Hindlimb muscle (tissue), 1 donor: Measurements from ENCODE around the gene TMEM98. TPM values are rescaled to one million over a fixed set of nuclear protein-coding genes. Genes with fewer than 3 reads are reported as not detected.
"Not testable (repeated sequence)": the region's sequence is repeated elsewhere in the genome, so short reads cannot be mapped to it uniquely, and the experiment has no call there.

Experiments
- DNase-seq: peaks from one replicate; pipeline ENCODE4 v3.0.0-alpha.2; 2013
- polyA plus RNA-seq: library from polyadenylated mRNA; unstranded; fragments of 120-200 nt; gene quantifications from one replicate; pipeline ENCODE4 v1.2.1, GENCODE V29; 2013; ENCODE audit not compliant: insufficient read length

TMEM98 gene, protein sequence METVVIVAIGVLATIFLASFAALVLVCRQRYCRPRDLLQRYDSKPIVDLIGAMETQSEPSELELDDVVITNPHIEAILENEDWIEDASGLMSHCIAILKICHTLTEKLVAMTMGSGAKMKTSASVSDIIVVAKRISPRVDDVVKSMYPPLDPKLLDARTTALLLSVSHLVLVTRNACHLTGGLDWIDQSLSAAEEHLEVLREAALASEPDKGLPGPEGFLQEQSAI
- polyA plus RNA-seq = 35.2 TPM

DNA sequence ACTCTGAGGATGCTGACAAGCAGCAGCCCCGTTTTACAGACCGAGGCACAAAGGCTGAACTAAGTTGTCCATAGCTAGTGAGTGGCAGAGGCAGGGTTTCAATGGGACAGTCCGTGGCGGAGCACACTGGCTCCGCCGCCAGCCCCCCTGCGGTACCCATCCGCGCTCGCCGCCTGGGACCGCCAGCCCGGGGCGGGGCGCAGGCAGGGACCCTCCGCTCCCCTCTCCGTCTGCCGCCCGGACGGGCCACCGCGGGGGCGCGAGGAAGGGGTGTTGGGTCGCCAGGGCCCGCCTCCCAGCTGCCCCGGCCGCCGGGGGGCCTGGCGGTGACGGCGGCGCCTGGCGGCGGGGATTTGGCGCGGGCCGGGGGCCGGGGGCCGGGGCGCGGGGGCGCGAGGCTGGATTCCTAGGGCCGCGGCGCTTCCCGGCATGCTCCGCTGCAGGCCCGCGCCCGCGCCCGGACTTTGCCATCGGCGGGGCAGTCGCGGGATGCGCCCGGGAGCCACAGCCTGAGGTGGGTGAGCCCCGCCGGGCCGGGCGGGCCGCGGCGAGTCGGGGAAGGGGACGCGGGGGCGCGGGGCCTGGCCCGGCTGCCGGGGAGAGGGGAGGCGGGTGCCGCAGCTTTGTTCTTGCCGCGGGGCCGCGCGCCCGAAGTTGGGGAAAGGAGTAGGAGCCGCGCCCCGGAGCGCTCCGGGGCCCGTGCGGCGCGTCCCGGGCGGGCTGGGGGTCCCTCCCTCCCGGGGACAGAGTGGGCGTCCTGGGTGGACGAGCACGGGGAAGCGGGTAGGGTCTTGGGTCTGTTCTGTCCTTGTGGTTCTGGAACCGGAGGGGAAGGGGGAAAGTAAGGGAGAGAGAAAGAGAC lies at the start of gene TMEM98:
TSS of gene TMEM98 (plus strand) at position 430 of the 862 bp plus-strand sequence. CDS start 3,376 bp downstream, outside the sequence.
- peak; percentile 51 for DNase-seq

DNA sequence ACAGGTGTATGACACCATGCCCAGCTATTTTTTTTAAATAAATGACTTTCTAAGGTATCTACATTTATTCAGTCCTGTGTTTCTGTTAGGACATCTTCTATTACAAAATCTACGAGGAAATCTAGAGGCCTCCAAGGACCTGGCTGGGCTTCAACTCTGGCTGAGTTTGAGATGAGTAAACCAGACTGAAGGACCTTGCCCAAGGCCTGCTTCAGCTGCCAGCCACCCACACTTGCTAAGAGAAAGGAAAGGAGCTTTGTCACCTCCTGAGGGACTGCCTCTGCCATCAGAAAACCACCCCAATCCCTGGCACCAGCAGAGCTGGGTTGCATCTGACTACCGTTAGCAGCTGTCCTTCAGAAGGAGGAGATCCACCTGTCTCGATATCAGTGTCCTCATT lies 49.7 kb upstream of the TMEM98 start:
- DNase-seq = no peak

DNA sequence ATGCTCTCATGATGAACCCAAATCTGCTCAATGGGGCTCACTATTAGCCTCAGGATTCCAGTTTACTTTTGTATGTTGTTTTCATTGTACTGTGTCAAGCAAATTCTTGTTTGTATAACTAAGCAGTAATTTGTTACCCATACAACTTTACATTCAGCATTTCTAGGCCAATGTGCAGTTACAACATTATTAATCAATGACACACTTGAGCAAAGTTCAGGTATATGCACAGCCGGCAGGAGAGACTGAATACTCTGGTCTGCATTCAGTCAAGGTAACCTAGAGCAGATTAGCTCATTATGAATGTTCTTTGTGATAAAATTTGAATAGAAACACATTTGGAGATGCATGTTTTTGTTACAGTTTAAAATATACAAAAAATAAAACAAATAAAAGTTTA lies 48.8 kb upstream of the TMEM98 start:
- DNase-seq = no peak

DNA sequence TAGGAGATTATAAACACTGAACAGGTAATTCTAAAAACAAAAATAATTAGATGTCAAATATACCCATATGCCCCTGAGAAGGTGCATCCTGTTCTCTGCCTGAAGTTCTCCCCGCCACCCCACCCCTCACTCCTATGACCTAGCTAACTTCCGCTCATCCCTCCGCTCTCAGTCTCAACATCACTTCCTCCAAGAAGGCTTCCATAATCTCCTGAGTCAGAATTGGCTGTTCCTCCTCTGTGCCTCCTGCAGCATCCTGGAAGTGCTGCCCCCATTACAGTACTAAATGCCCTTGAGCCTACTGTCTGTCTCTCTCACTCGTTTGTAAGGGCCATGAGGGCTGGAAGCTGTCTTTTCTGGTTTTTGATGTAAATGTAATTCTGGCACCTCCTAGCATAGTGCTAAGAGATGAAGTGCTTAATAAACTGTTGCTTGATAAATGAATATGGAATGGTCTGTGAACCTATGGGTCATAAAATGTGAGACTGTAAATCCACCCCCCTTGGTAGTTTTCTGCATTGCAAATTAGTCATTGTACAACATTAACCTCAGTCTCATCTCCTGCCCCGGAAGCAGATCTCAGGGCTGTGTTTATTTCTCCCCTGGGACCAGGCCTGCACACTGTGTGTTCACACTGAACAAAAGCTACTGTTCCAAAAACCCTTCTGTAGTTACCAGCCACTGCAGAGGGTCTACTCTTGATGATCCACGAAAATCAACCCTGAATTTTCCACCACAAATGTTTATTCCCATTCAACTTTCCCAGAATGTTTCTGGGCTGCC lies 47.1 kb upstream of the TMEM98 start:
- no peak for DNase-seq

DNA sequence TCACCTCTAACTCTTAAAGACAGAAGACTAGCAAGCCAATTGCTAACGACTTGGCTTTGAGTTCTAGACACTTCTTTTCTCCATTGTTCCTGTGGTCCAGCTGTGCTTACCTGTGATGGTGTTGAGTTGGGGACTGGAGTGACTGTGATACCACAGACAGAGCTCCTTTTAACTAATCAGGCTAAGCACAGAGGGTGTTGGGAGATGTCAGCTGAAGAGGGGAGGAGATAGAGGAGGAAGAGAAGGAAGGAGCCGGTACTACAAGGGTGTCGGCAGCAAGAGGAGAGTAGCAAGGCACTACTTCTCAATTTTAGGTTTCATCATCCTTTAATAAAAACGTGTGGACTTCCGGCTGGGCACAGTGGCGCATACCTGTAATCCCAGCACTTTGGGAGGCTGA lies 45.9 kb upstream of the TMEM98 start:
- no peak for DNase-seq

DNA sequence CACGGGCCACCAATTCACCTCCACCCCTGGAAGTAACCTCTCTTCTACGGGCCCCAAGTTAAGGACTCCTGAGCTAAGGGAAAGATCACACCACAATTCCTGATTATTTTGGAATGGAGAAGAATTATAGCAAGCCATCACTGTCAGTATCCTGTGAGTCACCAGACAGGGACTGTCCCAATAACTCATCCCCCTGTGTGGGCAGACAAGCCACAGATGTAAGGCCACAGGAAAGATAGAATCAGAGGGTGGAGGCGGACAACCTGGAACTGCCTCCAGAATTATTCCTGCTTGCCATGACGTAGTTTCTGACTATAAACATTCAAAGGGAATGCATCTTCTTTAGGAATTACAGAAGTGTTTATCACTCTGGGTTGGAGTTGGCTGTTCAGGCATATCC lies 45.2 kb upstream of the TMEM98 start:
- no peak for DNase-seq

DNA sequence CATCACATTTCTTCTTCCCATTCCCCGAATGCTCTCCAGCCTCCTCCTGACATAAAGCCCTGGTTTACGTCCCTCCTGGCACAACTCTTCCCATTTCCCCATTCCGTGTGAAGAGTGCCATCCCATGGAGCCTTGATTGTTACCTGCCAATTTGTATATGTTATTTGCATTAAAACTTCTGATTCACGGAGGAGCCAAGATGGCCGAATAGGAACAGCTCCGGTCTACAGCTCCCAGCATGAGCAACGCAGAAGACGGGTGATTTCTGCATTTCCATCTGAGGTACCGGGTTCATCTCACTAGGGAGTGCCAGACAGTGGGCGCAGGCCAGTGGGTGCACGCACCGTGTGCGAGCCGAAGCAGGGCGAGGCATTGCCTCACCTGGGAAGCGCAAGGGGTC lies 41.0 kb upstream of the TMEM98 start:
- DNase-seq = not testable (repeated sequence)

DNA sequence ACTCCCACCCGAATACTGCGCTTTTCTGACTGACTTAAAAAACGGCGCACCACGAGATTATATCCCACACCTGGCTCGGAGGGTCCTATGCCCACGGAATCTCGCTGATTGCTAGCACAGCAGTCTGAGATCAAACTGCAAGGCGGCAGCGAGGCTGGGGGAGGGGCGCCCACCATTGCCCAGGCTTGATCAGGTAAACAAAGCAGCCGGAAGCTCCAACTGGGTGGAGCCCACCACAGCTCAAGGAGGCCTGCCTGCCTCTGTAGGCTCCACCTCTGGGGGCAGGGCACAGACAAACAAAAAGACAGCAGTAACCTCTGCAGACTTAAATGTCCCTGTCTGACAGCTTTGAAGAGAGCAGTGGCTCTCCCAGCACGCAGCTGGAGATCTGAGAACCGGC lies 40.5 kb upstream of the TMEM98 start:
- DNase-seq = not testable (repeated sequence)

DNA sequence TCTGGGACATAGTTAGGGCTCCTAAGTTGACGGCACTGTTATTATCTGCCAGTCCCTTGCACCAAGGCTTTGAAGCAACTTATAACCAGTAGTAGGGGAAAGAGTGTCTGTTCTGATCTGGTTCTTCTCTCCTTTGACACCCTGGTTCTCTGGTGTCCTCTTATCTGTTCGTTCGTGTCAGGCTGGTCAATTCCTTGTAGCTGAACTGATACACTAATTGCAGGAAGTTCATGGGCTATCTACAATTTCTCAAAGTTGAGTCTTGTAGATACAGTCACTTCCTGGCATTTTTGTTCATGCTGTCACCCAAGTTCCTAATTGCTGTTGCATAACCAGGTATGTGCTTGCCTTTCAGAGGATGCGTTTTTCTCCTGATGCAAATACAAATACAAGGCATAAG lies 33.7 kb upstream of the TMEM98 start:
- no peak for DNase-seq

DNA sequence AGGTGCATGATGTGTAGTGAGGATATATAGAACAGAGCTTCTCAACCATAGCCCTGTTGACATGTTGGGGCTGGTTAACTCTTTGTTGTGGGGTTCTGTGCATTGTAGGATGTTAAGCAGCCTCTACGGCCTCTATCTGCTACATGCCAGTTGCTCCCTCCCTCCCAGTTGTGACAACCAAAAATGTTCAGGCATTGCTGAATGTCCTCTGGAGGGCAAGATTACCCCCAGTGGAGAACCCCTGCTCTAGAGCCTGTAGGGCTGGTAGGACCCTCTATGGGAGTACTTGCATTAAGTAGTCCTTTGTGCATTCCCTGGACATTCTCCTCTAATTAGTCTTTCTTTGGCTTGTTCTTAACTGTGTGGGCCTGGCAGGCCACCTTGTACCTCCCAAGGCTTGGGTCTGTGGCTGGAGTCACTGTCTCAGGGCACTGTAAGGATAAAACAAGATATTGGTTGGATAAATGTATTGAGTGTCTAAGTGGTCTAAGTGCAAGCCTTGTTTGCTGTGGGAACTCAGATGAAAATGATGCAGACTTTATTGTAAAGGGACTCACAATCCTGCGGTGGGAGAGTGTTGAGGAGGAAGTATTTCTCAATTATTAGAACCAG lies 31.2 kb upstream of the TMEM98 start:
- no peak for DNase-seq

DNA sequence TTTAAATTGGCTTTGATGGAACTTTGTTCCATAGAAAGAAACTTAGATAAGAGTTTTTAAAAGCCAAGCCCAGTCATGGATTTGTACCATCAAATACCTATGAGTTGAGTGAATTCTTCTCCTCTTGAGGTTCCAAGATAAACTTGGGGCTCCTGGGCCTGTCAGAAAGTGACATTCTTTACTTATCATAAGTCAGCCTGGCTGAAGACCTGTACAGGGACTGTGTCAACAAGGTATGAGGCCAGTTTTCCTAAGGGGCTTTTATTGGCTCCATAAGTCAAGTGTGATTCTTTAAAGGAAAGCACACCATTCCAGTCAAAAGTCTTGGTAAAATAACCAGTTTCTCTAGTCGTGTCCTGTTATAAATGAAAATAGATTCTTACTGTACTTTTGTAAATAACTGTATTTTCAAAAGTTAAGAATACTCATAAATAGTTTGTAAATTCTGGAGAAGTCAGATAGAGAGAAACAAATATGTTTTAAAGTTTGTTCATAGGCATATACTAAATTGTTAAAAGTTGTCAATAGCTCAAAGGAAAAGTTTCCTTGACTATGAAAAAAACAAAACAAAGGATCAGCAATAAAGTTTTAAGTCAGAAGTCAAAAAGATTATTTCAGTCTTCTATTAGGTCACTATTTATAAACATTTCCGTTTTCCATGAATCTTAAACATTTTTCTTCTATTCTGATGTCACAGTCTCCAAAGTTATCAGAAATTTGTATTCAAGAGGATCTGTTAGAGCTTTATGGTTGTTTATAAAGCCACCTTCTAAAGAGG lies 28.5 kb upstream of the TMEM98 start:
- DNase-seq = no peak

DNA sequence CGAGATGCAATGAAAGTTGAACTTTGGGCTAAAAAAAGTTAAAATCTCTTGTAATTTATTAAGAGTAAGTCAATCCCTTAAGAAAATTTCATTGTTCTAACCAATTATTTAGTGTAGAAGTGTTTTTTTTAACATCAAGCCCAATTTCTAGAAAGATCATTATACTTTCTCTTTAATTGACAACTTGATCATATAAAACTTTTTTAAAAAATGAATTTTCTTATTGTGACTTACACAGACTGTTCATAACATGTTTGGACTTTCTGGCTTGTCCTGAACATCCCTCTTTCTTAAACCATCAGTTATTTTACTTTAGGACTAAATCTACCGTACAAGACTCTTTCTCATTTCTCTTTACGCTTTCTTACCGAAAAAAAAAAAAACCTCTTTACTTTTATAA lies 26.2 kb upstream of the TMEM98 start:
- DNase-seq = no peak

DNA sequence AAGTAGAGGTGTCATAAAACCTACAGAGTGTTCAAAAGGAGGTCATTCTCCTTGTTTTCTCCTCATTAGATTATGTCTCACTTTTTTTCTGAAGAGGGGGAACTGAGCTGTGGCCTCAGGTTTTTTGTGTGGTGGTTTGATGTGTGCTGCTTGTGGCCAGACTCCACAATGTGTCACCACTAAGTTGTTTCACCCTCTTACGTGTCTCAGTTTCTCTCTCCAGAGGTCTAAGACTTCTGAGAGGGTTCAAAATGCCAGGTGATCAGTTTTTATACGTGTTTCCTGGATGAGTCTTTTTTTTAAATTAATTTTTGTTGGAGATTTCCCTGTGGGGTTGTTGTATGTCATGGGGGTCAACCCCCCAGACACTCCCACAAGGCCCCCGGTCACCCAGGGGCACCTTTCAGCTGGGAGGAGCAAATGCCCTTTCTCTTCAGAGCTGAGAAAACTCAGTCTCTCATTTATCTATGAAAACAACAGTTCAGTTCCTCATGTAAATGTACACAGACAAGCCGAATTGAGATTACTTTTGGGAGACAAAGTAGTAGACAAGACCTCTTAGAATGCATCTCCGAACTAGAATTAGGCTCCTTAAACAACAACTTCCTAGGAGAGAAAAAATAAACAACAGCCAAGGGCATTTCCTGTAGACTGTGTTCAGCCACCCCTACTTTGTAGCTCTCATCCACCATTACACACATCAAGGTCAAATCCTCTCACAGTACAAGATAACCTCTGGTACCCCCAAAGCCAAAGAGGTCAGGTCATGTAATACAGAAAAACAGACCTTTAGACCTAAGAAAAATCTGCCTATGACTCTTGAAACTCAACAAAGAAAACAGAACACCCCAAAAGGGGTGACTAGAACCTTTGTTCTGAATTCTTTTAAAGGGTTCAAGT lies 23.9 kb upstream of the TMEM98 start:
- no peak for DNase-seq

DNA sequence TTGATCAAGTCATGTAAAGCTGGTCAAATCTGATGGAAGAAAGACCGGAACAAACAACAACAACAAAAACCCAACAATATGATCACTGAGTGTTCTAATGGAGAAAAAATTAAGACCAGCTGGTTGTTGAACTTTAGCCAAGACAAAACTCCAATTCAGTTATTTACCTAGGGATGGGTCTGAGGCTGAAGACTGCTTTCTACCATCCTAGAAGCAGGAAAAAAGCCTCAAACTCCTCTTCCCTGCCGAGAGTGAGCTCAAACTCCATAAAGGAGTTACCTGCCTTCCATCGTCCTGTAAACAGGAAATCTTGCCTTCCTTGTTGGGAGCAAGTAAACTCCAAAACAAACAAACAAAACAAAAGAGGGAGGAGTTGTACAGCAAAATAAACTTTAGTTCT lies 23.1 kb upstream of the TMEM98 start:
- no peak for DNase-seq

DNA sequence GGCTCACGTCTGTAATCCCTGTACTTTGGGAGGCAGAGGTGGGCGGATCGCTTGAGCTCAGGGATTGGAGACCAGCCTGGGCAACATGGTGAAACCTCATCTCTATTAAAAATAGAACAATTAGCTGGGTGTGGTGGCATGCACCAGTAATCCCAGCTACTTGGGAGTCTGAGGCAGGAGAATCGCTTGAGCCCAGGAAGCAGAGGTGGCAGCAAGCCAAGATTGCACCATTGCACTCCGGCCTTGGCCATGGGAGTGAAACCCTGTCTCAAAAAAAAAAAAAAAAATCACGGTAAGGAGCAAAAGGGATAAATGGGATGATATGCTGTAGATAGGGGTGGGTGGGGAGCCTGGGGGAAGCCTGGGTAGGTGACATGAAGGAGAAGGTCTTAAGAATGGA lies 20.4 kb upstream of the TMEM98 start:
- DNase-seq = no peak

DNA sequence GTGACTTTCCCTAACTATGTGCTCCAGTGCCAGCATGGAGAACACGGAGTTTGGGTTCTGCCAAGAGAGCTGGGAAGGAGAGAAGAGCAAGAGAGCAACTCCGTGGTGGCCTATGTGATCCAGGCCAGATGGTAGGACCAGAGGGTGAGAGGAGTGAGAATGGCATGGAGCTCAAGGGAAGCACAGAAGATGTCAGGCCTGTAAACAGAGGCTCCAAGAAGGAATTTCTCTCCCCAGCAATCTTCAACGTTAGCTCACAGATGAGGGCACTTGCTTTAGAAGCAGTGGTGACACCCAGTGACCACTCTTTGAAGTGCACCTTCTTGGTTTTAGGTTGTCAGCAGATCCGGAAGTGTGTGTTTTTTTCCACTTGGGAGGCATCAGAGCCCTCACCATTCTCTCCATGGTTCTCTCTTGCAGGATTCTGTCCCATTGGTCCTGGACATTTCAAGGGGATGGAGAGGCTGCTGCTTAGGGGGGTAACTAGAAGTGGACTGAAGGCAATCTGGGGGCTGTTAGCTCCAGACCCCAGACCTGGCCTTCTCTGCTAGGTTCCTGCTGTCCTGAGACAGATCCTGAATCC lies 18.1 kb upstream of the TMEM98 start:
- peak; percentile 59 for DNase-seq

DNA sequence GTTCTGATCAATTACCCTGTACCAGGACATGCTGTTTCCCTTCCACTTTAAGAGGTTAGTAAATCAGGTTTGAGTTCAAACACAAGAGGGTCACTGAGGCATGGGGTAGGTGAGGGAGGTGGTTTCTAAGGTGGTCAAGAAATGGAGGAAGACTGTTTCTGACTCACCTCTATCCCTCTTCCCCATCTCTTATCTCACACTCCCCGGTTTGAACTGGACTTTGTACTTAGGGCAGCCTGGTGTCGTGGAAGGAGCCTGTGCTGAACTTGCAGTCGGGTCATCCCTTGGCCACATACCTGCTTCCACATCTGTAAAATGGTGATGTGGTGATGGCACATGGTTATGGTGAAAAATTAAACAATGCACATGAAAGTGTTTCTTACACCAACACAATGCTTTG lies 17.2 kb upstream of the TMEM98 start:
- DNase-seq = no peak

DNA sequence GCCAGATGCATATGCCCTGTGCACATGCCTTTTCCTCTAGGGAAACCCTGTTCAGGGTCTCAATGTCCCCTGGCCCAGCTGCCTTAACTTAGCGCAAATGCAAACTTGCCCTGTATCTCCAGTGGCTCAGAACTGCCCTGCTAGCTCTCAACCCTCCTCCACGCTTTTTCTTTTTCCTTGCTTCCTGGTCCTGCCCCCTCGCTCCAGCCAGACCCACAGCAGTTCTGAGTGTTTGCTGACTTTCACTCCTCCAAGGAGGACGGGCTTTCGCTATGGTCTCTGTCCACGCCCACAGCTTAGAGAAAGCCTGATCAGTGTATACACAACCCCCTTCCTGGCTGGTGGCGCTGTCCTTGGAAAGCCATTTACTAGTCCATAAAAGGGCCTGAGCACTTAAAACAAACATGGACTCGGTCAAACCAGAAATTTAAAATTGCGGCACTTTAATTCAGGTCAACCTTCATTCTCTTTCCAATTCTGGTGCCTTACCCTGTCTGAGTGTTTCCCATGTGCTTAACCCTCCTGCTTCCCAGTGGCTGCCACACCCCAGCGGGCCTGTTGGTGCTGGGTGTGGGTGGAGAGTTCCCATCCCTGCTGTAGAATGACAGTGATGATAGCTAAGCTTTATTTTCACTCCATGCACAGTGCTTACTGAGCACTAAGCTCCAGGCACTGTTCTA lies 15.6 kb upstream of the TMEM98 start:
- DNase-seq = peak; percentile 60

DNA sequence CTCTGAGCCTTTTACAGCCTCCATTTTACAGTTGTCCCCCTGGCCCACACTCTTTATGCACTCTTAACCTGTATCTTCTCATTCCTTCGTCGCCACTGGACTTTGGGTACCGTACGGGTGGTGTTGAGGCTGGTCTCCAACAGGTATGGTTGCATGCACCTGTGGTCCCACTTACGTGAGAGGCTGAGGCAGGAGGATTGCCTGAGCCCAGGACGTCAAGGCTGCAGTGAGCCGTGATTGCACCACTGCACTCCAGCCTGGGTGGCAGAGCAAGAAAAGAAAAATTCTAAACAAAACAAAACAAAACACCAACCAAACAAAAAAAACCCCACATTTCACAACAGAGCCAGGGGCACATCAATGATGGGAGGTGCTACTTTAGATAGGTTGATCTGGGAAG lies 14.4 kb upstream of the TMEM98 start:
- DNase-seq = no peak

DNA sequence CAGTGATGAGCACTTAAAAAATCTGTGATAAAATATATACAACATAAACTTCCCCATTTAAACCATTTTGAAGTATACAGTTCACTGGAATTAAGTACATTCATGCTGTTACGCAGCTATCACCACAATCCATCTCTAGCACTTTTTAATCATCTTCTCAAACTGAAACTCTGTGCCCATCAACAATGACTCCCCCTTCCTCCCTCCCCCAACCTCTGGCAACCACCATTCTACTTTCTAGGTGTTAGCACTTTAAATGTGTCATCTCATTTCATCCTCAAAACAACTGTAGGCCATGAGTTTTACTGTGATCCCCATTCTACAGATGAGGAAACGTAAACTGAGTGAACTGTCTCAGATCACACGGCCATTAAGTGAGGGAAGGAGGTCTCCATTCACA lies 13.8 kb upstream of the TMEM98 start:
- no peak for DNase-seq
